HG02938 (cell line): ENCODE measurements around the gene GJB6.

Experiments
- ATAC-seq: cut with Tn5 transposase; IDR thresholded peaks from one replicate; pipeline ENCODE4 v1.9.1; 2021; ENCODE audit warnings: mild to moderate bottlenecking, moderate library complexity; ENCODE audit not compliant: unreplicated experiment

Gene GJB6

GRCh38 chr13:20188667-20189553, 43.2 kb downstream of the GJB6 start:
- no peak for ATAC-seq

- ATAC-seq = no peak
These were observed 45.3 kb downstream of the GJB6 start for GRCh38 chr13:20186771-20187170.

DNA sequence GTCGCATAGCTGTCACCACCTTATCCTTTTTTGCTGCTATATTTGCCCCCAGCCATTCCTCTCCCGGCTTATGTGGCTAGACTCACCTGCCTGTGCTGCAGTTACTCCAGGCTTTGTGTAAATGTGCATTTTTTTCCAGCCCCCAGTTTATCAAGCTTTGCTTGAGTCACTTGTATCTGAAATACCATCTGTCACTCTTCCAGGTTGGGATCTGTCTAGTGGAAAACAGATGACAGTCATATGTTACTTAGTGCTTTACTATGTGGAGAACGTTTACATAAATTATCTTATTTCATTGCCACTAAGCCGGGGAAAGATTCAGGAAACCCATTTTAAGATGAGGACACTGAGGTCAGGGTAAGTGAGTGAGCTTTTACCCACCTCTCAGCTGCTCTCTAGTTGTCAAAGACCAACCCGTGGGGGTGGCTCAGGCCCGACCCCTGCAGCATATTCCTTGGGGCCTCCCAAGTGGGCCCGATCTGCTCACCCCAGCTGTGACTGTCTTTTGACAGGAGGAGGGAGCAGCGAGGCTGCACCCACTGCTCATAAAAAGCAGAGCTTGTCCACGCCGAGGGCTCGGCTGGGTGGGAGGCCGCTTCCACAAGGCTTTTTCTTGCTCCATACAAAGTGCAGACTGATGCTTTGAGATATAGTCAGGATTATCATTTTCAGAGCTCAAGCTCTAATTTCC, 46.6 kb downstream of the GJB6 start:
- no peak for ATAC-seq

- peak; percentile 67 for ATAC-seq
These were observed 49.8 kb downstream of the GJB6 start for GRCh38 chr13:20182231-20182846.

- no peak for ATAC-seq
These were observed 50.9 kb downstream of the GJB6 start for GRCh38 chr13:20181188-20181587.

GRCh38 chr13:20178156-20178555, 54.0 kb downstream of the GJB6 start:
- no peak for ATAC-seq

DNA sequence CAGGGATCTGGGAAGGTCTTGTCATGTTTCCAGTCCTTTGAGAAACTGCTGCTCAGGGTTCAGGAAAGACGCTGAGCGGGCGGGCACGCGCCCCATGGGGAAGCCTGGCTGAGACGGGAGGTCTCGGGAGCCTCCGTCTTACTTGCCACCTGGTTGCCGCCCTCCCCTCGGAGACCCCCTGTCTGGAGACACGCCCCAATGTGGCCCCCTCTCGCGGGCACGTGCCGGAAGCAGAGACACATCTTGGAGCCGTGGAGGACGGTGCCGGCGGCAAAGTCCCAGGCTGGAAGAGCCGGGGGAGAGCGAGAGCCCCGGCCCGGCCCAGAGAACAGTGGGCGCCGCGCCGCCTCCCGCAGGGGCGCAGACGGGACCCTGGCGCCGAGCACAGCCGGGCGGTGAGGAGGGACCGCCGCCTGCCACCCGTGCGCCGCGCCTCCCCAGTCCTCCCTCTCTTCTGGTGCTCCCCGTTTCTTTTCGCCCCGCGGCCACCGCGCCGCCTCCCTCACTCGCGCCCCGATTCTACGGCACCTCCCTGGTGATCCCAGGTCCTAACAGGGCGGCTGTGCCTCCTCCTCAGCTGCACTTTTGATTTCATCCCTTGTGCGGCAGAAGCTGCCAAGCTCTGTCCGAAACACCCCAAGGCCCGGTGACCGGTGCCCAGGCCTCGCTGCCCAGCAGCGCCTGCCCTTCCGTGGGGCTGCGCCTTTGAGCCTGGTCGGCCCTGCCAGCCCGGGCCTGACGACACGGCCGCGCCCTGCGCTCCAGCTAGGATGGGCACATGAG, 54.9 kb downstream of the GJB6 start:
- no peak for ATAC-seq

DNA sequence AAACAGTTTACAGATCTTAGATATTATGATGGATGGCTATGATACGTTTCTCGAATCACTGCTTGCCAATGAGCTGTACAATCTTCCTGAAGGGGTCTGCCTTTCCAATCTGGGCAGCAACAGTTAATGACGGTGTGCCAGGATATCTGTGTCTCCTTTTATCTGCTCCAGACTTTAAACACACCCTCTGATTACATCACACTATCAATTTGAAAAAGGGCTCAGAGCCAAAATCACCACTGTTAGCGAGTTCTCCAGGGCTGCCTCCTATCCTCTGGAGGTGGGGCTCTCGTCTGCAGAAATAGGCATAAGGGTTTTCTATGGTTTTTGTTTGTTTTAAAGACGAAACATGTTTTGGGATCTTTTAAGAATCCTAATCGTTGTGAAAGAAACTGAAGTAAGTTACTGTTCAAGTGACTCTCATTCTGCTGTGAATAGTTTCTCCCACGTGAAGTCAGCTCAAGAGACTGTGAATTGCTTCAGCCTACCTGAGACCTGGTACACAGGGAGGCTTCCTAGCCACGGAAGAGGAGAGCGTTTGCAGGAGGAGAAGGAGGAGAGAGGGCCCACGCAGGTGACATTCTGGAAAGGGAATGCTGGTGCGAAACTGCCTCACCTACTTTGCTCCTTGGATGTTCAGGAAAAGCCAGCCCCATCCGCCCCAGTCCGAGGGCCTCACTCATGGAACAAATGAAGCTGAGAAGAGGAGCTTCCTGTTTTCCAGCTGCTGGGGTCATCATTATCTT, 56.0 kb downstream of the GJB6 start:
- no peak for ATAC-seq

DNA sequence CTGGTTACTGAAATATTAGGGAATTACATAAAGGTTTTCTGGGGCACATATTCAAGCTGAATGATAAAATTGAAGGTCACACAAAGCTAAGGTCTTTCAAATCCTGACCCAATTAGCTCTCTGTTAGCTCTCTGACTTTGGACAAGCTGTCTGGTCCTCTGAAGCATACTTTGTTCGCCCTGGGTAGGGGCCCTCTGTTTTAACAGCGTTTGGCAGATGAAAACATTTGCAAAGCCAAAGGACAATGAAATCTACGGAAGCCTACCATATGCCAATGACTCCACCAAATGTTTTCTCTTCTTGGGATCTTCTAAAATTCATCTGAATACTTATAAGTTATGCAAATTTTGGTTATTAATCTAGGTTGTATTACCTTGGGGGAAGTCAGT, 56.7 kb downstream of the GJB6 start:
- no peak for ATAC-seq

- peak; percentile 89 for ATAC-seq
These were observed 57.3 kb downstream of the GJB6 start for GRCh38 chr13:20174656-20175405.

GRCh38 chr13:20173116-20173746, 58.9 kb downstream of the GJB6 start:
- ATAC-seq = no peak
